ENCODE results near the gene TXNRD2. TPM values are rescaled to one million over a fixed set of nuclear protein-coding genes. Genes with fewer than 3 reads are reported as not detected.

The TXNRD2 gene
- total and polyA plus RNA-seq, 2 of the 4 experiments (the other 2 are of a cell fraction): 15.6 to 25.7 TPM

GRCh38 chr22:19884161-19884953, 57.3 kb downstream of the TXNRD2 start:
- Histone ChIP-seq H2AFZ (replicated peaks; ENCODE audit: low read length, poor library complexity) (peak overlapping the region; percentile 17), H3K4me1 (ENCODE audit: control insufficient read depth, insufficient read depth, low read length) (peaks cover 49% of the 10 kb centered on the region), H2AK9ac (replicated peaks; ENCODE audit: low read depth, low read length, poor library complexity) (peak overlapping the region; percentile 80), H3K56ac (ENCODE audit: extremely low read depth, insufficient read depth, low read length) (no peak overlapping the region), H2BK20ac (ENCODE audit: low read depth, low read length) (peak overlapping the region; percentile 70), H3K18ac (ENCODE audit: low read depth, low read length) (no peak overlapping the region), H3K14ac (replicated peaks; ENCODE audit: low read depth, low read length) (peak overlapping the region; percentile 37; the same call in 1 of the 2 replicates), H3K9me1 (ENCODE audit: insufficient read depth, low read length) (peaks cover 64% of the 10 kb centered on the region), H2BK5ac (ENCODE audit: low read depth, low read length, poor library complexity, severe bottlenecking) (peak overlapping the region; percentile 37), H3K79me1 (ENCODE audit: low read depth in 1 of 2, low read length in 2 of 2) (peaks cover 14 to 51% of the 10 kb centered on the region in 2 experiments), H4K5ac (ENCODE audit: low read depth, low read length) (peak overlapping the region; percentile 21; the same call in 1 of the 2 replicates), H2BK120ac (ENCODE audit: low read depth, low read length) (peak overlapping the region; percentile 97), H3K36me3 (ENCODE audit: control insufficient read depth, insufficient read depth, low read length) (0 out of 2 replicates have a peak, but pooled peaks cover 1% of the 10 kb centered on the region), H3K4me2 (ENCODE audit: low read depth, low read length) (no peak overlapping the region), H4K91ac (ENCODE audit: insufficient read depth, low read depth, low read length) (peak overlapping the region; percentile 63), H3K4me3 (ENCODE audit: insufficient read depth, low read depth, low read length) (no peak overlapping the region), H3K27ac (ENCODE audit: insufficient read depth, low read length) (no peak overlapping the region; the same call in 1 of the 2 replicates), H4K20me1 (ENCODE audit: insufficient read depth, low read length) (peaks cover 4% of the 10 kb centered on the region), H4K8ac (ENCODE audit: low read depth in 2 of 2, low read length in 2 of 2) (peak overlapping the region in 1 of 2 experiments; percentile 43; a peak in 1 of 4 replicates), H3K9ac (ENCODE audit: low read depth, low read length) (no peak overlapping the region), H2BK15ac (ENCODE audit: low read depth, low read length) (peak overlapping the region; percentile 56; the same call in 2 of the 3 replicates), H2AK5ac (ENCODE audit: low read depth, low read length) (peak overlapping the region; percentile 96), H3K23ac (ENCODE audit: low read depth, low read length) (no peak overlapping the region; the same call in 1 of the 2 replicates), H3K4ac (ENCODE audit: low read depth, low read length) (peak overlapping the region; percentile 72), H3K27me3 (ENCODE audit: control insufficient read depth, insufficient read depth, low read length) (no peaks in the 10 kb centered on the region), H3K9me3 (ENCODE audit: control insufficient read depth, insufficient read depth, low read length) (no peaks in the 10 kb centered on the region)
- in situ Hi-C loops (cut with MboI; ENCODE audit: low sequenced_read_pairs): no loop called here
- intact Hi-C loops (cut with micrococcal nuclease): no loop called here
- ATAC-seq (ENCODE audit: low read depth): no peak
- DNase-seq: no peak
- dilution Hi-C loops (cut with HindIII; ENCODE audit: low sequenced_read_pairs, unreplicated experiment): no loop called here
- POLR2A ChIA-PET (ENCODE audit: unreplicated experiment): no interaction called here
- CTCF ChIA-PET: interaction anchor here (0.6 kb wide), 1 partner anchor 980 kb away, joined by 3 read pairs; no protein-coding TSS in a partner anchor
- BruUV-seq (replicated peaks): no TSS peak
- WGBS, 2 experiments (ENCODE audit: extremely low coverage in 2 of 2, insufficient read length in 1 of 2): 93% methylated on average over 13 of the region's 15 CpGs; no CpG with 5 or more reads in 1 of the 2 experiments
- TF ChIP-seq ELK1 (IDR thresholded peaks at IDR 0.05; ENCODE audit: borderline replicate concordance, low read depth, low read length) (no peak), CHD1 (IDR thresholded peaks at IDR 0.05; ENCODE audit: low read depth, low read length) (no peak), MAZ (IDR thresholded peaks at IDR 0.05; ENCODE audit: borderline replicate concordance, low read depth, low read length) (no peak), MAFK (IDR thresholded peaks at IDR 0.05; ENCODE audit: low read depth, low read length) (no peak), CTCF (conservative IDR thresholded peaks at IDR 0.05; ENCODE audit: low read depth, low read length) (no peak), RCOR1 (IDR thresholded peaks at IDR 0.05; ENCODE audit: insufficient replicate concordance, low read length) (no peak), RAD21 (IDR thresholded peaks at IDR 0.05; ENCODE audit: low read length) (no peak), POLR2A (IDR thresholded peaks at IDR 0.05; ENCODE audit: low read depth, low read length) (no peak), SMC3 (IDR thresholded peaks at IDR 0.05; ENCODE audit: low read depth, low read length) (no peak), BHLHE40 (IDR thresholded peaks at IDR 0.05; ENCODE audit: low read depth, low read length) (no peak), RFX5 (IDR thresholded peaks at IDR 0.05; ENCODE audit: low read depth, low read length) (no peak), USF2 (IDR thresholded peaks at IDR 0.05; ENCODE audit: low read depth, low read length) (no peak), MXI1 (IDR thresholded peaks at IDR 0.05; ENCODE audit: borderline replicate concordance, low read depth, low read length) (no peak), NFE2L2 (IDR thresholded peaks at IDR 0.05; ENCODE audit: low read depth, low read length) (no peak)

Data from IMR-90 (cell line).